Measurements from ENCODE around the gene PHKA2.
"Not testable (repeated sequence)": the region's sequence is repeated elsewhere in the genome, so short reads cannot be mapped to it uniquely, and the experiment has no call there.

PHKA2 gene

DNA sequence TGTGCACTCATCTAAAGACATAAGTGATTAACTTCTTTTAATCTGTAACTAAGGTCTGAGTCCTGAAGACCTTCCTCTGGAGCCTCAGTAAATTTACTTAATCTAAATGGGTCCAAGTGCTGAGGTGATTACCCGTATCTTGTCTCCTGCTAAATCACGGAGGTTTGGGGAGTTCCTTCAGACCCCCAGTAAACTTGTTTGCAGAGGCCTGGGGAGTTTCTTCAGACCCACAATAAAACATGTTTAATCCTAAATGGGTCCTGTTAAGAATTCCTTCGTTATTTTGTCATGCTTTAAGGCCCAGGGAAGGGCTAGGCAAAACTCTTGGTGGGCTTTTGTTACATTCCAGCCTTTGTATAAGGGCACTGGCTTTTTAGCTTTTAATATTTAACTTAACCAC, 136.0 kb downstream of the PHKA2 start:
- H3K27me3 ChIP-seq (ENCODE audit: insufficient read depth, low read length); H3K27ac ChIP-seq (ENCODE audit: low read length); H3K36me3 ChIP-seq (ENCODE audit: insufficient read depth, low read depth, low read length); H3K9me3 ChIP-seq (ENCODE audit: insufficient read depth, low read depth, low read length); H3K9ac ChIP-seq (ENCODE audit: low read depth, low read length); H3K4me1 ChIP-seq (ENCODE audit: insufficient read depth, low read length); H3K4me3 ChIP-seq (ENCODE audit: low read length): not testable (repeated sequence)

Data from iPS-20b (cell line).